Glomerular visceral epithelial cell (primary cell): ENCODE measurements around the gene PARP1.
"Not testable (repeated sequence)": the region's sequence is repeated elsewhere in the genome, so short reads cannot be mapped to it uniquely, and the experiment has no call there.

Experiments used
- DNase-seq: peaks from one replicate; pipeline ENCODE4 v3.0.0-alpha.2; 2016; ENCODE audit errors: extremely low spot score

PARP1 gene

DNA sequence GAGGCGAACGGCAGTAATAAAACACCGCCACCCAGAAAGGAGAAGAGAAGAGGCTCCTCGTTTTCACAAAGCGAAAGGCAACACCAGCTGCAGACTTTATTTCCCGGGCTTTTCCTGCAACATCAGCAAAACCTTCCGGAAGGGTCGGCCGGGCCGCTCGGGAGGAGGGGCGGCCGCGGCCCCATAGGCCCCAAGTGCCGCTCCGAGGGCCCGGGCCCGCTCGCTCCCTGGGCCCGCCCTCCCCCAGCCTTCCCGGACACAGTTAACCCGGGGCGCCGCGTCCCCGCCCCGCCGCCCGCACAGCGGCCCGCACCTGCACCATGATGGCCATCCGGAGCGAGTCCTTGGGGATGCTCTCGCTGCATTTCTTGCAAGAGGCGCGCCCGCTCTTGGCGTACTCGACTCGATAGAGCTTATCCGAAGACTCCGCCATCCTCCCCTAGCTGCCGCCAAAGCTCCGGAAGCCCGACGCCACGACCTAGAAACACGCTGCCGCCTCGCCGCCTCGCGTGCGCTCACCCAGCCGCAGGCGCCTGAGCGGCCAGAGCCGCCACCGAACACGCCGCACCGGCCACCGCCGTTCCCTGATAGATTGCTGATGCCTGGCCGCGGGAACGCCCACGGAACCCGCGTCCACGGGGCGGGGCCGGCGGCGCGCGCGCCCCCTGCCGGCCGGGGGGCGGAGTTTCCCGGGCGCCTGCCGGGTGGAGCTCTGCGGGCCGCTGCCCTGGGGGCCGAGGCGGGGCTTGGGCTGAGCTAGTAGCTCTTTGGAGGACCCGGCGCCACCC lies at the start of gene PARP1:
Gene PARP1, minus strand, starts transcription at position 597 of the 788 bp plus-strand sequence. Its CDS starts 164 bp downstream, at position 433.
- DNase-seq = peak; percentile 90

DNA sequence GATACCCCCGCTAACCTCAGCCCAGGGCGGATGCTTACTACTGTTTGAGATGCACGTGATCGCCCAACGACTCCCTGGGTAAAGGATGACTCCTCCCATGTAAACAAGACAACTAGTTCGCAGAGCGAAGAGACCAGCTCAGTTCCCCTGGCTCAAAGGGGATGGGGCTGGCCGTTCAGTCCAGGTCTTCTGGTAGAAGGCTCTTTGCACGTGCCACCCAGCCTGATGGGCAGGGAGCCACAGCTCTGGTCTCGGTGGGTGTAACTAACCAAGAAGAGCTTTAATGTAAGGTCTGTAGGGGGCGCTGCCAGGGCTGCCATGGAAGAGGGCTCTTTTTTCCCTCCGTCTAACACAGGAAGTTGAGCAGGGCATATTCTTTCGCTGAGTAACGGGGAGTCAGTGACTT lies 49.4 kb upstream of the PARP1 start:
- DNase-seq = no peak

DNA sequence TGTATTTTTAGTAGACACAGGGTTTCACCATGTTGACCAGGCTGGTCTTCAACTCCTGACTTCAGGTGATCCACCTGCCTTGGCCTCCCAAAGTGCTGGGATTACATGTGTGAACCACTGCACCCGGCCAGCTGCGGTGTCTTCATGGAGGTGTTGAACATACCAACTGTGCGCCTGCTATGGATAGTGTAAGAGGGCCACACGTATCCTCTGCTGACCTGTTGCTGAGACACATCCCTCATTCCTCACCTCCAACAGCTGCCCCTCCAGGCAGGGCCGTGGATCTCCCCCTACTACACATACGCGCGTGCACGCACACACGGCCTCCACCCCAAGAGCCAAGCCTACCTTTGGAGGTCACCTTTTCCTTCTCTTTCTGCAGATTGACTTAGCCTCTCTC lies 48.0 kb upstream of the PARP1 start:
- no peak for DNase-seq

DNA sequence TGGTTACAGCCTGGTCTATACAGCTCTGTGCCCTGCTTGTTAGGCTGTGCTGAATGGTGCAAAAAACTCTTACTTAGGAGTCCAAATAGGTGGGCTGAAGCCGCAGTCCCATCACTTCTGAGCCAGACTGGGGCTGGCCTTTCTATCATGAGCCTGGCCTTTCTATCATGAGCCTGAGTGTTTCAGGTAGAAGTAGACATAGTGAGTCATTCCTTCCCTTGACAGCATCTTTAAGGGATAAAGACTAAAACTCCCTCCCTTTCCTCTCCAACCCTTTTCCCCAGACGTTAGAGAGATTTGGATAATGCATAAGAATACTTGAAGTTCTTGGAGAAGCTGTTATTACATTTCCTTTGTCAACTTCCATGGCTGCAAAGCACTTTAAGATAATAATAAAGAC lies 46.5 kb upstream of the PARP1 start:
- DNase-seq = no peak

DNA sequence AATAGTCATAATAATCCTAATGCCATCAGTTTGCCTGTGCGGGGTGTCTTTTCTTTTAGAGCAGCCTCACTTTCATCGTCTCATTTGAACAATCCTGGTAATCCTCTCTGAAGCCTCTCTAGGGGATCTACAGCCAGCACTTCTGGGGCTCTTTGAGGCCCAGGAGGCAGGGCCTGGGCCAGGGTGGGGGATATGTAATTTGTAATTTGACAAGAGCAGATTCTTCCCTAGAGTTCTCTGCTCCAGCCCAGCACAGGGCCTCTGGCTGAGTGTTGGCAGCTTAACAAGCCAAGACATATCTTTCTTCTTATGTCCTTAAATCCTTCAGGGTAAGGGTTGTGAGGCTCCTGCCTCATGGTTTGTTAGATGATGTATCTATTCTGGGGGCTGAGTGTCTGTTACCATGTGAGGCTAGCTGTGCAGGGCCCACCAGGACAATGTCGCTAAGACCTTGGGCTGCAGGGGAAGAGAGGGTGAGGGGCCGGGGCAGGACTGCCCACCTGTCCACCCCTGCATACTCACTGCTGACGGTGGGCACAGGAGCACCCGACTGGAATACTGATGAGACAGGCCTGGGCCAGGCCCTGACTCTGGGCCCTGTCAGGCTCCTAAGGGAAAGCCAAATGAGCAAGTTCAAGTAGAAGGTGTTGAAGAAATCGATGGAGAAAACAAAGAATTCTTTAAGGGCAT lies 45.3 kb upstream of the PARP1 start:
- no peak for DNase-seq

DNA sequence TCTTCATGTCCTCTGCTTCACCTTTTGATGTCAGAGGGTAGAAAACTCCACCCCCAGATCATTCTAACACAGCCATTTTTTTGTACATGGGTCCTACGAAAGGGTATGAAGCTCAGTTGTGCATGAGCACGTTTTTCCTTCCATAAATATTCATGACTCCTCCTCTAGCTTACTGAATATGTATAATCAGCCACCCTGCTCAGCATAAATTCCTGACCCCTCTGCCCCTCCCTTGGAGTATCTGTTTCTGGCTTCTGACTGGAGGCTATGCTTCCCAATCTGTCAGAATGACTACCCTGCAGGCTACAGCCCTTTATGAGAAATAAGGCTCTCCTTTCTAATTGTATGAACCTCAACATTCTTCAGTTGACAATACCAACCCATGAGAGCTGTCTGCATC lies 42.8 kb upstream of the PARP1 start:
- no peak for DNase-seq

DNA sequence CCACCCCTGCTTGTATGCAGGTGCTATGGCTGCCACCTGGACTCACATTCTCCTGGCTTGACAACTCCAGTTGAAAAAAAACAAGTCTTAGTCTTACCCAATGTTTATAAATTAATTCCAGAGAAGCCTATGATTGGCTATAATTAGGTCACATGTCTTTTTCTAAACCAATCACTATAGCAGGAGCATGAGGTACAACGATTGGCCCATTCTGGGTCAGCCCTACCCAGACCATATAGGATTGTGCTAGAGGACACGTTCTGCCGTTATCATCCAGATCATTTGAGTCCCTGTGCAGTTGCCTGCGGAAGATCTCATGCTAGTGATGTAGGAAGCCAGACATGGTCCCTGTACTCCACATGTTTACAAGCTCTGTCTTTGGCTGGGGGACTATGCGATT lies 41.9 kb upstream of the PARP1 start:
- no peak for DNase-seq

DNA sequence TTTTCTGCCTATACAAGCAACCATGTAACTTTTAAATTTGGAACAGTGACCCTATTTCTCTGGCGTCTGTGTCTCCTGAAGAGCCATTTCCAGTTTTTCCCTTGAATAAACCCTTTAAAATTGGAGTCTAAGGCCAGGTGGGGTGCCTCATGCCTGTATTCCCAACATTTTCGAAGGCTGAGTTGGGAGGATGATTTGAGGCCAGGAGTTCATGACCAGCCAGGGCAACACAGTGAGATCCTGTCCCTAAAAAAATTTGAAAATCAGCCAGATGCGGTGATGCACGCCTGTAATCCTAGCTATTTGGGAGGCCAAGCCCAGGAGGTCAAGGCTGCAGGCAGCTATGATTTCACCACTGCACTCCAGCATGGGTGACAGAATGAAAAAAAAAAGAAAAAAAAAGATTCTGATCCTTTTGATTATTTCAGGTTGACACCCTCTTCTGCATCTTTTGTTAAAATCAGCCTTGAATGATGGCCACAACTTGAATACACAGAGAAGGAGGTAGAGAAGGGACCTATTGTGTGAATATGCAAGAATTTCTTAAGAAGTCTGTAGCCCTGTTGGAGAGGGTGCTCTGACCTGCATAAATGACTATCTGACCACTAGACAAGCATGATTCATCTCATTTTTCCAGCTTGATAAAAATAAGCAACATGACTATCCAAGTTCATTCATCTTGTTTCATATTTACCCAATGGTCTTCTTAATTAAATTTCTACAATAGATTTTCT lies 40.2 kb upstream of the PARP1 start:
- no peak for DNase-seq

DNA sequence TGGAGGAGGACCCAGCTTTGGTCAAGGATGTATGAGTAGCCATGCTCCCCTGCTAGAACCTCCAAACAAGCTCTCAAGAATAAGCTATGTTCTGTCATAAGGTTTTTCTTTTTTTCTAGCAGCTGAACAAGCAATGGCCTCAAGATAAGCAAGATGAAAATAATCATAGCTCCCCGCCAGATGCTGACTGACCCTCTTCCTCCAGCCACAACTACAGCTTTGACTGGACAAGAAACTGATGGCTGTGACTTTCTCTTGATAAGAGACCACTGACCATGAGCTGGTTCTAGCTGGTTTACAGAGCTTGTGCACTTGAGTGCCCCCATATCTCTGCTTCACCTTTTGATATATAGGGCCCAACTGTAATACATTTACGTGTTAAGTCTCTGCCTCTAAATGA lies 38.2 kb upstream of the PARP1 start:
- no peak for DNase-seq

DNA sequence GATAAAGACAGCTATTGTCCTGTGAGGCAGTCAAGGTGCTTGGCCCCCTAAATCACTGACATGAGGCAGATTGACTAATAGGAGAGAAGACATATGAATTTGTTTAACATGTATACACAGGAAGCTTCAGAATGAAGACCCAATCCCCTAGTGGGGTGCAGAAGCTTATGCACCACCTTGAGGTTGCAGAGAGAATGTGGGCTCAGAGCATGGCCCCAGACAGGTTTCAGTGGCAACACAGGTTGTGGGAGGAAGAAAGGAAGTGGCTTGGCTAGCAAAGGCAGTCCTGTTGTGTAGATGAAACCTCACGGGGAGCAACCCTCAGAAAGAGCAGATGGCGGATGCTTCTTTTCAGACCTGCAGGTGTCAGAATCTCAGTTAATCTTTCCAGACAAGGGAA lies 37.0 kb upstream of the PARP1 start:
- DNase-seq = no peak

DNA sequence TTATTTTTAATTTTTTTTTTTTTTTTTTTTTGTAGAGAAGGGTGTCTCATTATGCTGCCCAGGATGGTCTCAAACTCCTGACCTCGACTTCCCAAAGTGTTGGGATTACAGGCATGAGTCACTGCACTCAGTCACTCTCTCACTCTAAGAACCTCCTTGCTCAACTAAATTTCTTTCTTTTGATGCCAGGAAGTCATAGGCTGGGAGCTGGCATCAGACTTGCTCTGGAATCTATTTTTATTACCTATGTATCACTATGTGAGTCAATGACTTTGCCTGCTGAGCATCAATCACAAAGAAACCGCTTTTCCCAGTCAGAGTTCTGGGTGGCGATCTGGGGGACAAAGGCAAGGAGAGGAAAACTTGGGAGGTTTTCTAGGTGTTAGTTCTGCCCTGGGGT lies 35.5 kb upstream of the PARP1 start:
- no peak for DNase-seq

DNA sequence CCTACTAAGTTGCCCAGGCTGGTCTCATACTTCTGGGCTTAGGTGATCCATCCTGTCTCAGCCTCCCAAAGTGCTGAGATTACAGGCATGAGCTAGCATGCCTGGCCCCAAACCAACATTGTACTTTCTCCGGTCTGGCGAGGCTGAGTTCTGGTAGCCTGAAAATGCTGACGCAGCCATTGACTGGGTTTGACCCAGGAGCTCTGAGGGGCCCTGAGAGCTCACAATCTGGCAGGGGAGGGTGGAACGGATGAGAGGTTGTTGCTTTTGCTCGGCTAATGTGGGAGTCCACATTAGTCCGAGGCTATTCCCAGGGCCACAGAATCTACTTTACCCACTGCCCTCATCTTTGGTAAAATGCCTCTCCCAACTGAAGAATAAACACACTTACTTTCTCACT lies 35.1 kb upstream of the PARP1 start:
- no peak for DNase-seq

DNA sequence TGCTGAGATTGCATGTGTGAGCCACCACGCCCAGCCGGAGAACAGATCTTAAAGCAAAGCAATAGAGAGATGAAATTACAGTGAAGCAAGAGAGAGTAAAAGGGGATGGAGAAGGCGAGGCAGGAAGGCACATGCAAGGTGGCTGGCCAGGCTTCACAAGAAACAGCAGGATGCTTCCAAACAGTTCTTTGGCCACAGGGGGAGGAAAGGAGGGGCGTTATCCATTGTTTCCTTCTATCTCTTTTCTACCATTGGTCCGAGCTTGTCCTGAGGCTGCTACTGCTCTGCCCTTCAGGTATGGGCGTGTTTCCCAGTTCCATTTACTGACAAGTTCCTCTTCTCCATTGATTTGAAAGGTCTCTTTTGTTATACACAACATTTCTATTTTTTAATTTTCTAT lies 33.7 kb upstream of the PARP1 start:
- DNase-seq = no peak

DNA sequence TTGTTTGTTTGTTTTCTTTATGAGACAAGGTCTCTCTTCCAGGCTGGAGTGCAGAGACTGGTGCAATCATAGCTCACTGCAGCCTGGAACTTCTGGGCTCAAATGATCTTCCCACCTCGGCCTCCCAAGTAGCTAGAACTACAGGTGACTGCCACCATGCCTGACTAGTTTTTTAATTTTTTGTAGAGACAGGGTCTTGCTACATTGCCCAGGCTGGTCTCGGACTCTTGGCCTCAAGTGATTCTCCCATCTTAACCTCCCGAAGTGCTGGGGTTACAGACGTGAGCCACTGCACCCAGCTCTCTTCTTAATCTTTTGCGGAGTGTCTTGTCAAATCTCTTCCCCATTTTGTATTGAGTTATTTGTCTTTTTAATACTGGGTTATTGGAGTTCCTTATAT lies 32.6 kb upstream of the PARP1 start:
- no peak for DNase-seq

DNA sequence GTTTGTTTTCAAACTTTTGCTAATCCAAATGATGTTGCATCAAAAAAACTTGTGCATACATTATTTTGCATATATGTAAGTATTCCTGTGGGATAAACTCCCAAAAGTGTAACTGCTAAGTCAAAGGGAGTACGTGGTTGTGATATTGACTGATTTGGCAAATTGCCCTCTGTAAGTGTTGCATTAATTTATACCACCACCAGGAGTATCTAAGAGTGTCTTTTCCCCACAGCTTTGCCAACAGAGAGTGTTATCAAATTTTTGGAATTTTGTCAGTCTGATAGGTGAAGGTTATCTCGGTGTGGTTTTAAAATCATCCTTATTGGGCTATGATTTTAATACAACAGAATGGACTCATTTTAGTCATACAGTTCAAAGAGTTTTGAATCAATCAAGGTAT lies 30.1 kb upstream of the PARP1 start:
- peak; percentile 8 for DNase-seq

DNA sequence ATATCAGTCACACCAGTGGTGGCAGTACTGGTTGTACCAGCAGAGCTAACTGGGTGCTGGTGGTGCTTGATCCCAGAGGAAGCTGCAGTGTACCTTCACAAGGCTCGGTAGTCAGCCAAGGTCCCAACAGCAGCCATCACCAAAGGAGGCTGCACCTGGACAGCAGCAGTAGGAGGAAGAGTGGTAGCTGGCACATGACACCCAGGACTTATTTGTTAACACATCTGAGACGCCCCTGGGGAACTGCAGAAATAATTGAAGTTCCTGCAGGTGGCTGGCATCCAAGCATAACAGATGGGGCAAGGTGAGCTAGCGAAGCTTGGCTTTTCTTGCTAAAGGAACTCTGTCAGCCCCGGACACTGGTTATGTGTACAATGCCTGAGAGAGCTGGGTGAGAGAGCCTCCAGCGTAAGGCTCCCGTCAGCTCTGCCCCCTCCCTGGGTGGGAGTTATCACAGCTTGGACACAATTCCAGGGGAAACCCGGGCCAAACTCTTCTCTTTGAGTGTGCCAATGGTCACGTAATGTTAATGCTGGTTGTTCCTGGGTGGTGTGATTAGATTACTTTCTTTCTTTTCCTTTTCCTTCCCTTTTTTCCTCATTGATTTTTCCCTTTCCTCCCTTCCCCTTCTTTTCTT lies 29.1 kb upstream of the PARP1 start:
- DNase-seq = no peak

DNA sequence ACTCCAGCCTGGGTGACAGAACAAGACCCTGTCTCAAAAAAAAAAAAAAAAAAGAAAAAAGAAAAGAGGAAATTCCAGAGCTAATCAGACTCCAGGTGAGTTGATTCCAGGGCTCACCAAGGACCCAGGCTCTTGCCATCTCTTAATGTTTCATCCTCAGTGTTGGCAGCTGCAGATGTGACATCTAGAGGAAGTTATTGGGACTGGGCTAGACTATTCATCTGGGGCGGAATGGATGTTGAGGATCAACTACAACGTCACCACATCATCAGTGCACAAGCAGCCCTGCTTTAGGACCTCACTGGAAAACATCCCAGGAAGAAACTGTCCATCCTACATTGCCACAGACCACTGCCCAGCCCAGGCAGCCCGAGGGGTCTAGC lies 28.6 kb upstream of the PARP1 start:
- no peak for DNase-seq

DNA sequence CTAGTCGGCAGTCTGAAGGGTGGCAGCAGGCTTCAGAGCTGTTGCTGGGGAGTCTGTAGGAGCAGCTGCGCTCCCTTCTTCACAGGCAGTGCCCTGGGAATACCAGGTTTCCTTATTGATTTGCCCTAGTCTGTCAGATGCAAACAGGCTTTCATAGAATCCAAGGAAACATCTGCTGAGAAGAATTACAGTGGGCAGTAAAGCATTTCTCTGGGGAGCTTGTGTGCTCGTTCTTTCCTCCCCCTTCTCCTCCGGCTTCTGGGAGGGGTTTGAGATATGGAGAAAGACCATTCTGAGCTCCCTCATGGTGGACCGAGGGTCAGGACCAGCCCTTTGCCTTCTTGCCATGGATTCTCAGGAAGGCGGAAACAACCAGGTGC lies 25.4 kb upstream of the PARP1 start:
- DNase-seq = no peak

DNA sequence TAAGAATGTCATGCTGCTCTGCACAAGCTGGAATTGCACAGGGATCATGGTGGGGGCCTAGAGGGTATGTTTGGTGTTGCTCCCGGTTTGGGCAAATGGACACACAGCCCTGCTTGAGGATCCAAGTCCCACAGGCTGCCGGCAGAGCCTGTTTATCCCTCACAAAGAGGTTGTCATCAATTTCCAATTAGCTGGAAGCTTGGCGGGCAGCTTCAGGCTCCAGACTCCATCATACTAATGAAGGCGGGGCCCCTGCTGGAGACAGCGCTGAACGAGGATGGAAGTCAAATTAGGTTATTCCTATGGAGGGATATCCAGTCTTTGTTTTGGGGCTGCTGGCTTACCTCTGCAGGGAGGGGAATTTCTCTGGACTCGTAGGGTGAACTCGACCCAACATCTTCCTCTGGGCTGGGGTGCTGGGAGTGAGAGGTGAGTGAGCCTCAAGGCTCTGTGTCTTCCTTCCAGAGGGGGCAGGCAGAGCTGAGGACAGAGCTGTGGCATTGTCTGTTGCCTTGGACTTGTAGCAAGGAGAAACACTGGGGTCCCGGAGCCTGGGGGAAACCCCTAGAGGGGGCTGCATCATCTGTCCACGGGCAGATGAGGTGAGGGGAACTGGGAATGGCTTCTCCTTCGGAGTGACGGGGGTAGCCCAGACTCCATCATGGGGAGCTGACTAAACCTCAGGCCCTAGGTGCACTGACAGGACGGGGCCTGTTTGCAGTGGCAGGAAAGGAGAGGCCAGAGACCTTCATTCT lies 24.9 kb upstream of the PARP1 start:
- no peak for DNase-seq

DNA sequence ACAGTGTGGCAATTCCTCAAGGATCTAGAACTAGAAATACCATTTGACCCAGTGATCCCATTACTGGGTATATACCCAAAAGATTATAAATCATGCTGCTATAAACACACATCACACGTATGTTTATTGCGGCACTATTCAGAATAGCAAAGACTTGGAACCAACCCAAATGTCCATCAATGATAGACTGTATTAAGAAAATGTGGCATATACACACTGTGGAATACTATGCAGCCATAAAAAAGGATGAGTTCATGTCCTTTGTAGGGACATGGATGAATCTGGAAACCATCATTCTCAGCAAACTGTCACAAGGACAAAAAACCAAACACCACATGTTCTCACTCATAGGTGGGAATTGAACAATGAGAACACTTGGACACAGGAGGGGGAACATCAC lies 24.0 kb upstream of the PARP1 start:
- DNase-seq = not testable (repeated sequence)

DNA sequence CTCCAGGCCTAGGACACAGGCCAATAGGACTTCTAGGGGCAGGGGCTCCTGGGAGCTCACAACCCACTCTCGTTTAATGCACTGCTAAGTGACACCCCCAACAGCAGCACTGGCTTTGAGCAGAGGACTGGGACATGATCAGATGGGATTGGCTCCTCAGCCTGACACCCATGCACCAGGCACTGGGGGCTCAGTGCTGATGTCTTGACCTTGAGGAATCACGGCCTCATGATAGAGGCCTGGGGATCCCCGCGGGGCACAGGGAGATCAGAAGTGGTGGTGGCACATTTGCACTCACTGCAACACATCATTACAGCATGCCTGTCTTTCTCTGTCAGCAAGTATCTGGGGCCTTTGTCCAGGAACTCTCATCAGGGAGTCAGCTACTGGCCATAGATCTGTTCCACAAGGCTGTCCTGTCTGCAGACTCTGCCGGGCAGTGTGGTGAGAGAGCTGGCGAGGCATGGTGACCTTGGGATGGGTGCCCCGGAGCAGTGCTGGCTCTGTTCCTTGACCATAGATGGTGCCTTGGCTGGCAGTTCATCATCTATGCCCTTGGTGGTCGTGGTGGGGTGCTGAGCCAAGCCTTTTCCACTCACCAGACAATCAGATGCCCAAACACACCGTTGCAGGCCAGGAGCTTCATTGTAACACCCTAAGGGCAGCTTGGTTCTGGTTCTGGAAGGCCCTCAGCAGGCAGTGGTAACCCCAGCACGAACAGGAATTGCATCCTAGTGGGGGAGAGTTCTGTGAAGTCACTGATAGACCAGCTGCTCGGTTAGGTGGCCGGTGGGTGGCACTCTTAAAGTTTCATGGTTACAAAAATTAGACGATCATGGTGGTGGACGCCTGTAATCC lies 22.2 kb upstream of the PARP1 start:
- DNase-seq = no peak
